K562 (cell line): ENCODE results near the gene FARP1. TPM values are rescaled to one million over a fixed set of nuclear protein-coding genes. Genes with fewer than 3 reads are reported as not detected.

ENCODE experiments used
- EP400 ChIP-seq: fragments of 450-650 bp; IDR thresholded peaks from 2 replicates; pipeline ENCODE4 v1.6.1; 2017; ENCODE audit warnings: antibody characterized with exemption, mild to moderate bottlenecking, moderate library complexity
- HNRNPLL ChIP-seq: fragments of 200-400 bp; formaldehyde crosslinking; IDR thresholded peaks from 2 replicates; pipeline ENCODE4 v1.6.1; 2017; ENCODE audit warnings: low read length, low read depth, mild to moderate bottlenecking; ENCODE audit not compliant: poor library complexity, severe bottlenecking
- MCM3 ChIP-seq: fragments of 450-650 bp; IDR thresholded peaks from 2 replicates; pipeline ENCODE4 v1.6.1; 2016
- MTF1 ChIP-seq: fragments of 250-450 bp; sonication (Bioruptor Pico); IDR thresholded peaks from 2 replicates; pipeline ENCODE4 v1.9.0; 2021; ENCODE audit warnings: moderate library complexity, mild to moderate bottlenecking, inconsistent platforms, borderline replicate concordance
- NELFE ChIP-seq: IDR thresholded peaks from 2 replicates; pipeline ENCODE4 v1.6.1; 2011; ENCODE audit warnings: mild to moderate bottlenecking; ENCODE audit not compliant: insufficient read depth, insufficient read length
- POLR2H ChIP-seq: IDR thresholded peaks from 2 replicates; pipeline ENCODE4 v1.6.1; 2016; ENCODE audit warnings: missing genetic modification characterization, low read depth, mild to moderate bottlenecking, control low read depth, missing compliant biosample characterization, moderate library complexity
- XRCC3 ChIP-seq: fragments of 450-650 bp; IDR thresholded peaks from 2 replicates; pipeline ENCODE4 v1.6.1; 2017; ENCODE audit warnings: mild to moderate bottlenecking, moderate library complexity
- ZKSCAN8 ChIP-seq: fragments of 200-800 bp; sonication (Bioruptor generic); IDR thresholded peaks from 2 replicates; pipeline ENCODE4 v1.6.1; 2016; ENCODE audit warnings: missing genetic modification characterization, missing compliant biosample characterization
- ZNF408 ChIP-seq: fragments of 250-450 bp; sonication (Bioruptor Pico); IDR thresholded peaks from 2 replicates; pipeline ENCODE4 v1.4.0; 2020; ENCODE audit warnings: low read depth, mild to moderate bottlenecking, moderate library complexity
- ZNF507 ChIP-seq: conservative IDR thresholded peaks from 2 replicates; pipeline ENCODE4 v1.6.1; 2017; ENCODE audit warnings: missing genetic modification characterization, missing compliant biosample characterization
- ZNF764 ChIP-seq: fragments of 250-450 bp; sonication (Bioruptor Pico); IDR thresholded peaks from 2 replicates; pipeline ENCODE4 v1.4.0; 2020; ENCODE audit warnings: low read depth, mild to moderate bottlenecking, moderate library complexity
- ZNF830 ChIP-seq: fragments of 250-450 bp; sonication (Bioruptor Pico); IDR thresholded peaks from 2 replicates; pipeline ENCODE4 v1.5.0; 2021; ENCODE audit warnings: mild to moderate bottlenecking
- polyA plus RNA-seq, 8 experiments: library from polyadenylated mRNA; depleted of rRNA in 4 of 8; stranded (reverse) in 5 of 8; unstranded in 3 of 8; fragments of >200 nt; fragmentation: Nextera tagmentation in 2 of 8; fragmentation: Illumina TruSeq in 1 of 8; extraction: Ambion mirVana in 2 of 8; extraction: Trizol in 1 of 8; gene quantifications; 2 replicates each; pipeline versions ENCODE4 v1.2.1 to v1.2.3, GENCODE V29; 2011 to 2014; ENCODE audit warnings: inconsistent platforms in 1 of 8, missing spikeins in 1 of 8
- total RNA-seq, 7 experiments: library from RNA; depleted of rRNA in 6 of 7; stranded (reverse); fragments of >200 nt in 6 of 7; fragmentation: Illumina TruSeq in 2 of 7; extraction: Trizol in 2 of 7; gene quantifications; 2 replicates each; pipeline versions ENCODE4 v1.2.1 to v1.2.3, GENCODE V29; 2011 to 2021; ENCODE audit warnings: low replicate concordance in 1 of 7
- TF ChIP-seq, protein P1 (sequence below): fragments of 200-800 bp; sonication (Bioruptor generic); IDR thresholded peaks from 2 replicates; pipeline ENCODE4 v1.6.1; 2016; ENCODE audit warnings: missing genetic modification characterization, missing compliant biosample characterization
- TF ChIP-seq, protein P2 (sequence below): fragments of 250-450 bp; sonication (Bioruptor Pico); IDR thresholded peaks from 2 replicates; pipeline ENCODE4 v1.5.0; 2021

The FARP1 gene
- total and polyA plus RNA-seq, 9 of the 15 experiments (the other 6 are each of a cell fraction or from before 2014, with no cell fraction given), result 0.03 to 0.29 (median 0.05) TPM; not detected in 3

DNA sequence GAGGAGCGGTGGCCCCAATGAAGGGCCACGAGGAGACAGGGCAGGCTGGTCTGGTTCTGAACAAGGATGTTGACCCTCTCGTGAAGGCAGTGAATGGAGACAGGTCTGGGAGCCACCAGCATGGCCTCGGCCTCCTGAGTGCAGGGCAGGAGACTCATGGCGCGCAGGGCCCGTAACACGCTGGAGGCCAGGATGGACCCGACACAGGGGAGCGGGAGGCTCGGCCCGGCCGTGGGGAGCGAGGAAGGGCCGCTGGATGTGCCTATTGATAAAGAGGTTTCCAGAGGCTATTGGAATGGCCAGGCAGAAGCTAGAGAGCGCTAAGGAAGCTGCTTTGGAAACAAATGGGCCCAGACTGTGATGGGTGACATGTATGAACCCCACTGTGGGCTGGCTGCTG is 301.5 kb downstream of the FARP1 start (continued):
- TF ChIP-seq, protein P1, sequence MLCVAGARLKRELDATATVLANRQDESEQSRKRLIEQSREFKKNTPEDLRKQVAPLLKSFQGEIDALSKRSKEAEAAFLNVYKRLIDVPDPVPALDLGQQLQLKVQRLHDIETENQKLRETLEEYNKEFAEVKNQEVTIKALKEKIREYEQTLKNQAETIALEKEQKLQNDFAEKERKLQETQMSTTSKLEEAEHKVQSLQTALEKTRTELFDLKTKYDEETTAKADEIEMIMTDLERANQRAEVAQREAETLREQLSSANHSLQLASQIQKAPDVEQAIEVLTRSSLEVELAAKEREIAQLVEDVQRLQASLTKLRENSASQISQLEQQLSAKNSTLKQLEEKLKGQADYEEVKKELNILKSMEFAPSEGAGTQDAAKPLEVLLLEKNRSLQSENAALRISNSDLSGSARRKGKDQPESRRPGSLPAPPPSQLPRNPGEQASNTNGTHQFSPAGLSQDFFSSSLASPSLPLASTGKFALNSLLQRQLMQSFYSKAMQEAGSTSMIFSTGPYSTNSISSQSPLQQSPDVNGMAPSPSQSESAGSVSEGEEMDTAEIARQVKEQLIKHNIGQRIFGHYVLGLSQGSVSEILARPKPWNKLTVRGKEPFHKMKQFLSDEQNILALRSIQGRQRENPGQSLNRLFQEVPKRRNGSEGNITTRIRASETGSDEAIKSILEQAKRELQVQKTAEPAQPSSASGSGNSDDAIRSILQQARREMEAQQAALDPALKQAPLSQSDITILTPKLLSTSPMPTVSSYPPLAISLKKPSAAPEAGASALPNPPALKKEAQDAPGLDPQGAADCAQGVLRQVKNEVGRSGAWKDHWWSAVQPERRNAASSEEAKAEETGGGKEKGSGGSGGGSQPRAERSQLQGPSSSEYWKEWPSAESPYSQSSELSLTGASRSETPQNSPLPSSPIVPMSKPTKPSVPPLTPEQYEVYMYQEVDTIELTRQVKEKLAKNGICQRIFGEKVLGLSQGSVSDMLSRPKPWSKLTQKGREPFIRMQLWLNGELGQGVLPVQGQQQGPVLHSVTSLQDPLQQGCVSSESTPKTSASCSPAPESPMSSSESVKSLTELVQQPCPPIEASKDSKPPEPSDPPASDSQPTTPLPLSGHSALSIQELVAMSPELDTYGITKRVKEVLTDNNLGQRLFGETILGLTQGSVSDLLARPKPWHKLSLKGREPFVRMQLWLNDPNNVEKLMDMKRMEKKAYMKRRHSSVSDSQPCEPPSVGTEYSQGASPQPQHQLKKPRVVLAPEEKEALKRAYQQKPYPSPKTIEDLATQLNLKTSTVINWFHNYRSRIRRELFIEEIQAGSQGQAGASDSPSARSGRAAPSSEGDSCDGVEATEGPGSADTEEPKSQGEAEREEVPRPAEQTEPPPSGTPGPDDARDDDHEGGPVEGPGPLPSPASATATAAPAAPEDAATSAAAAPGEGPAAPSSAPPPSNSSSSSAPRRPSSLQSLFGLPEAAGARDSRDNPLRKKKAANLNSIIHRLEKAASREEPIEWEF (CRISPR knock-in tag), result no peak
- no peak for TF ChIP-seq ZNF764 (CRISPR knock-in tag)
- TF ChIP-seq ZNF507 (tag), result no peak
- TF ChIP-seq NELFE, result no peak
- no peak for TF ChIP-seq POLR2H
- TF ChIP-seq MTF1 (CRISPR knock-in tag), result no peak
- TF ChIP-seq XRCC3, result no peak
- TF ChIP-seq ZKSCAN8 (CRISPR knock-in tag), result no peak
- TF ChIP-seq, protein P2, sequence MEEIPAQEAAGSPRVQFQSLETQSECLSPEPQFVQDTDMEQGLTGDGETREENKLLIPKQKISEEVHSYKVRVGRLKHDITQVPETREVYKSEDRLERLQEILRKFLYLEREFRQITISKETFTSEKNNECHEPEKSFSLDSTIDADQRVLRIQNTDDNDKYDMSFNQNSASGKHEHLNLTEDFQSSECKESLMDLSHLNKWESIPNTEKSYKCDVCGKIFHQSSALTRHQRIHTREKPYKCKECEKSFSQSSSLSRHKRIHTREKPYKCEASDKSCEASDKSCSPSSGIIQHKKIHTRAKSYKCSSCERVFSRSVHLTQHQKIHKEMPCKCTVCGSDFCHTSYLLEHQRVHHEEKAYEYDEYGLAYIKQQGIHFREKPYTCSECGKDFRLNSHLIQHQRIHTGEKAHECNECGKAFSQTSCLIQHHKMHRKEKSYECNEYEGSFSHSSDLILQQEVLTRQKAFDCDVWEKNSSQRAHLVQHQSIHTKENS (CRISPR knock-in tag), result no peak
- no peak for TF ChIP-seq ZNF408
- no peak for TF ChIP-seq MCM3
- TF ChIP-seq HNRNPLL, result no peak
- TF ChIP-seq EP400, result no peak
- no peak for TF ChIP-seq ZNF830 (CRISPR knock-in tag)
